GM15510 (cell line): ENCODE measurements around the gene DPH3.

Experiments used
- POLR2A ChIP-seq: IDR thresholded peaks from 3 replicates; pipeline ENCODE4 v1.6.1; 2011; ENCODE audit warnings: borderline replicate concordance; ENCODE audit not compliant: insufficient read length; ENCODE audit errors: extremely low read depth

The DPH3 gene

DNA sequence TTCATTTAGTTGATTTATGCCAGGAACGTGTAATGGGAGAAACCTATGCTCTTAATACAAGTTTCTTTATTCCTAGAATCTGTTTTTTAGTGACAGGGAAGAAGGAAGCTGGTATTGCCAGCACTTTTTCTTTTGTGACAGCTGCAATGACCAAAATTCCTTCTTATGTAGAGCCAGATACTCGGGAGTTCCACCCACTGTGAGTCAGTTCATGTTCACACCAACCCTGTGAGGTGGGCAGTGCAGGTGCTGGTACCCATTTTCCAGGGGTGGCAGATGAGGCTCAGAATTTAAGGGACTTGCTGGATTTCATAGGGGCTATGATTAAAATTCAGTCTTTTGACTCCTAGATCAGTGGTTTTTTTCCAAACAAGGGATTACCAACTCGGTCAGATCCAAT, 35.0 kb upstream of the DPH3 start:
- TF ChIP-seq POLR2A = no peak

DNA sequence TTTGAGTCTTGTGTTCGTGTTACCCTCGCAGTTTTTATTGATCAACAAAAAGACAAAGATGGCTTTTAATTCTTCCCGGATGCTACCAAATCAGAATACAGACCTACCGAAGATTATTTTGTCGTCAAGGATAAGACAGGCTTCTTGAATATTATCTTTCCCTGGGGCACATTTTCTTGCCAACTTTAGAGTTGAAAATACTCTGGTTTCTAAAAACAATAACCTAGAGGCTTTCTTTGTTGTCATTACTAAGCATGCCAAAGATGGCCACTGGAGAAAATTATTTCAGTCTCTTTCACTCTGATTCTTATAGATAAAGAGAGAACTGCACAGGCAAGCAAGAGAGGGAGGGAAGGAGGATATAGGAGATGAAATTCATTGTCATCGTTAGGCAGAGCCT, 34.1 kb upstream of the DPH3 start:
- no peak for TF ChIP-seq POLR2A

DNA sequence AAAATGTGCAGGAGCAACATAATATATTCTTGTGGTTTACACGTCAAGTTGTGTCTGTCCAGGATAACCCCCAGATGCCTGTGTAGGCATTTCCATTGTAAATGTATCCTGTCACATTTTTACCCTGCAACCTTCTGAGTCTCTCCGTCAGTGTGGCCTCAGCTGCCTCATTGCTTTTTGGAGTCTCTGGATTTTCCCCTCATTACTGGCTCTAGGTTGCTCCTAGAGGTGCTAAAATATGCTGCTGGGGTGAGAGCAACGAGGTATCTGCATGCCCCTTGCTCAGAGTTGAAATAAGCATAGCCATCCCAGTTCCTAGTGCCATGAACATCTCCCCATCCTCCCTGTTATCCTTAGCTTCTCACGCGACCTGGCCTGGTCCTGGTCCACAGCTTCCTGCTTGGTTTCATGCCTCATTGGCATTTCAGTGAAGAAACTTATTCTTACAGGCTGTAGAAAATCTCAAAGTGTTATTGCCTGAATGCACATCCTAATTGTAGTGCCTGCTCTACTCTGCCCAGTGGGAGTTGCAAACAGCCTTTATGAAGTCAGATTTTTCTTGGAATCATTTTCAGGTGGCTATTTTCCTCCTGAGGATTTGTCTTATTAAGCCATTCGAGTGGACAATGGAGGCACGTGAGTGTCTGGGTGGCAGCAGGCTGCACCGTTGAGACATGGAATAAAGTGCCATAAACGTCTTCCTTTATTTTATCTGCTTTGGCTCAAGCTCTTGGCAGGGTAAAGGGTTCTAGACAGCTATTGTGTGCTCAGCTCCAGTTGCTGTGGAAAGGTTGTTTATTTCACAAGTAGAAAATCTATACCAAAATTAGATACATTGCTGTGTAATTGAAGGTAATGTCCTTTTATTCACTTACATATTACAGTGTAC, 33.5 kb upstream of the DPH3 start:
- TF ChIP-seq POLR2A = no peak

DNA sequence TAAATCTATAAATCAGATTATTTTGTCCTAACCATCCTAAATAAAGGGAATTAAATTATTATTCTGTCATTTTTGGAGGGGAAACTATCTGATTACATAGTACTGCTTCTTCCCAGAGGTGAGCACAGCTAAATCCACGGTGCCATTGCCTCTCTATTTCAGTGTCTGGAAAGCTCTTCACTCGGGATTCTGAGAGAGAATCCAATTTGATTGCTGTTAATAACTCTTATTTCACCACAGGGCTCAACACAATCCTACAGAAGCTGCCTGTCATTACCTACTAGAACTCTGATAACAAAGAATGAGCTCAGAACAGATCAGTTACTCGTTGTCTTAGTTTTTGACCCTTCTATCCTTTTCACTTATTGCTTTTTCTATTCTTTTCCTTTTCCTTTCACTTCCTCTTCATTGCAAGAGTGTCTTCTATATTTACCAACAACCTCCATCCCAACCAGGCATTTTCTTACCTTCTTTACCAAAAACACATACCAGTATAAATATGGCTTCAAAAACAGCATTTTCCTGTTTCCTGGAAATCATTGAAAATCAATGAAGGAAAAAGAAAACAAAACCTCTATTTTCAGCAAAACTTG, 30.7 kb upstream of the DPH3 start:
- no peak for TF ChIP-seq POLR2A

DNA sequence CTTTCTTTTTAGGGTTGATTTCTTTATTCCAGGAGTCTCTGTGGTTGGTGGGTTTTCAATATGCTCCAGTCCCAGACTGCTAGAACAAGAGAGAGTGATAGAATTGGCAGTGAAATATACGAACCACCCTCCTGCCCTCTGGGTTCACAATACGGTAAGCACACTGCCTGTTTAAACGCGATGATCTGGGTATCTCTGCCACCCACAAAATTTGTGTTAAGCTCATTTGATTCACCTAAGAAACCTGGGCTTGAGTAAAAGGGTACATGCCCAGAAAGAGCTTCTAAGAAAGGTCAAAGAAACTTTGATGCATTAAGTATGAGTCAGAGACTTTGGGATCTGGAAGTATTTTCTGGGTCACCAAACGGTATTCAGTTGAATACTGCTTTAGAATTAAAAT, 30.1 kb upstream of the DPH3 start:
- no peak for TF ChIP-seq POLR2A

DNA sequence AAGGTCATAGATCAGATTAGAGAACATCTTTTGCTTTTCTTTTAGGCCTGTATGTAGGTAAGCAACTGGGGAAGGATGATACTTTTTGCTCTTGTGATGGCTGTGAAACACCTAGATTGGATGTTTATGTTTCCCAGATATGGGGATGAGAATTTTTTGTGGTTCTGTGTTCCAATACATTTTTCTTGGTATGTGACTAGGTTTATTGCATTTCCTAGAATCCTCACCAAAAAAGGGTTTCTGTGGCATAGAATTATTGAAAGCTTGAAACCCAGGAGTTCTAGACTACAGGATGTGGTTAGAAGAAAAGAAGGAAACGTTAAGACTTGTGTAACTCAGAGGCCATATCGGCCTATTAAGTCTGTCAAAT, 26.1 kb upstream of the DPH3 start:
- no peak for TF ChIP-seq POLR2A

DNA sequence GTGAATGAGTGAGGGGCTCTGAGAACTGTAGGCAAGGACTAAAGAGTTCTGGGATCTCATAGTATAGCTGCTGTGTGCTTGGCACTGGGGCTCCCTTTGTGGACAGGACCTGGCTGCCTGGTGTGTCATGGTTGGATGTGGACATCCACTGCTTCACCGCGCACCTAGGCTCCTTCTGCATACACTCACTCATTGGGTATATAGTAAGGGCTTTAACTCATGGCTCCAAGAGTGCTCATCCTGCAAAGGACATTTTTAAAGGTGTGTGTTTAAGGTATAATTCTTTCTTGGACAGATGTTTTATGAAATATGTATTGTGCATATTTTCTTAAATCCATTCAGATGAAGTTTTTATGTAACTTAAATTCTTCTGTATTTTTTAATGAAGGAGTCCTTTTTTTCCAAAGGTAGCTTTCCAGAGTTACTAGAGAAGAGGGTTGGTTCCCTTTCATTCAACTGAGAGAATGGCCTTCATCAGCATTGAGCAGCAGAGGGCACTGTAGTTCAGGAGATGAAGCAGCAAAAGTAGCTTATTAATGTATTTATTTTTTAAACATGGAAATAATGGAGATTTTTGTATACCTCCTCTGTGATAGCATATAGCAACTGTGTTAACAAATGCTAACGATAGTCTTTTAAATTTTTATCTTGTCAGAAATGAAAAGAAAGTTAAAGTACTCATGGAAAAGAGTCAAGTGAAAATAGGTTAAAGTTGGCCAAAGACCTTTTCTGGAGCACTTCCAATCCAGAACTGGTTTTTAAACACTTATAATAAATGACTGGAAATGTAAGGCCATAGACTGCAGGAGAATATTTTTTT, 25.5 kb upstream of the DPH3 start:
- TF ChIP-seq POLR2A = no peak

DNA sequence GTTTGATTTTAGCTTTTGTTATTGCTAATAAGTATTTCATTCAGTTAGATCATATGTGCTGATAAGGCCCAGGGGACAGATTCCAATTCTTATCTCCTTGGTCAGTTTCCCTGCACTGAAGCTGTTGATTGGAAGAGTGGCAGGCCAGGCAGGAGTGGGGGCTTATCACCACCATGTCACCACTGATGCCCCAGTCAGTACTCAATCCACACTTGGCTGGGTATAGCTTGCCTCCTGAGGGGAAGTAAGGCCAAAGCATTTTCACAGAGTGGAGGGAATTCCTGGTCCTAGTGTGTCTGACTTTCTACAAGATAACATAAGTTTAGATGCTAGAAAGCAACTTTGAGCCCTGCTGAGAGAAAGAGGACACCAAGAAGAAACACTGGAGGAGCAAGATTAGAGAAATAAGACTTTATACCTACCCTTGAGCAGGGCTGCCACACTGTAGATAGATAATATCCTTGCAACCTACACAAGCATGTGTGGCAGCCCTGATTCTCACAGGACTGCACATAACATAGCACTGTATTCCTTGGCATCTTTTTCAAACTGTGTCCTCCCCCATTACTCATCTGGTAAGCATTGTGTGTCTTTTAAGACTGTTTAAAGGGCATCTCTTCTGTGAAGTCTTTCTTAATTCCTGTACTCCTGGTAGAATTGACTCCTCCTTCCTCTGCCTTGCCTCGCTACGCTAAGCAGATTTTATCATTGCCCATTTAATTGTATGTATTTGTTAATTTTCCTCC, 24.6 kb upstream of the DPH3 start:
- no peak for TF ChIP-seq POLR2A

DNA sequence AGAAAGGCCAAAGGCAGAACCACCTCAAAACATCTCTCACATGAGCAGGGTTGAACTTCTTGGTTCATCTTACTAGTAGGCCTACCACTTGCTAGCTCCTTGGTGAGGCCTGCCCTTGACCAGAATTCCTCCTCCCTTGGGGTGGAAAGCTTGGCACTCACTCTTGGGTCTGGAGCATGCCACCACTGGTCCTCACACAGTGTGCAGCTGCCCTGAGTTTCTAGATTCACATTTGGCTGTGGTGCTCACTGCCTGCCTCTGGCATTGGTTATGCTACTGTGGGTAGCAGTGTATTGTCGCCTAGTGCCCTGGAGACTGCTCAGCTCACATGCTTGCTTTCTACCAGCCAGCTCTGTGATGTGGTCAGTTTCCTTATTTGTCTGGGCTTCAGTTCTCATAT, 23.9 kb upstream of the DPH3 start:
- TF ChIP-seq POLR2A = no peak

DNA sequence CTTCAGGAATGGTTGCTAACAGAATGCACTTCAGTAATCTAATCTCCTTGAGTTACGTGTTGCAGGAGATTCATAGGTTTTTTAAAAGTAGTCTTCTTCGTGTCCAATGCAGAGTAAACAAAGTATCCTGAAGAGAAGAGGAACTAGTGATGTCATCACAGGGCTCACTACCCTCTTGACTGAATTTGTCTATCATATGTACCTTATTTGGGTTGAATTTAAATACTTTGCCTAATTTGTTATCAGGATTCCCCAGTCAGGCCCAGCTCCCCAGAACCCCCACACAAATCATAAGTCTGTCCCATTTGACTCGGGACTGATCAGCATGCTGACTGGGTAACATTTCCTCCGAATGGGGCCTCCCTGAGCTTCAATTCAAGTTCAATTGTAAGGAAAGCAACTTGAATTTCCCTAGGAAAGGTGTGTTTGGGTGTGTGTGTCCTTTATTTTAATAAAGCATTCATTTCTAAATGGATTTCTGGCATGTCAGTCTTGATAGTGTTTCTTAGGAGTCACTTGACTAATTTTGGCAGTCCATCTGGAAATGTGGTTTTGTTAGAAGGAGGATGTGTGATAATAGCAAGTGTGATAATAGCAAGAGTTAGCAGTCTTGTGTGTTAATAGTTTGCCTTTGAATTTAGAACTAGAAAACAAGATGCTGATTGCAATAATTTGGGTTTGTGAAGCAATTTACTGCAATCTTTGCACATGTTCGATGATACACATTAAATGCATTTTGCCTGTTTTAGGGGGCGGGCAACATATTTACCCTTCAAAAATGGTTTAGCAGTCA, 22.2 kb upstream of the DPH3 start:
- no peak for TF ChIP-seq POLR2A

DNA sequence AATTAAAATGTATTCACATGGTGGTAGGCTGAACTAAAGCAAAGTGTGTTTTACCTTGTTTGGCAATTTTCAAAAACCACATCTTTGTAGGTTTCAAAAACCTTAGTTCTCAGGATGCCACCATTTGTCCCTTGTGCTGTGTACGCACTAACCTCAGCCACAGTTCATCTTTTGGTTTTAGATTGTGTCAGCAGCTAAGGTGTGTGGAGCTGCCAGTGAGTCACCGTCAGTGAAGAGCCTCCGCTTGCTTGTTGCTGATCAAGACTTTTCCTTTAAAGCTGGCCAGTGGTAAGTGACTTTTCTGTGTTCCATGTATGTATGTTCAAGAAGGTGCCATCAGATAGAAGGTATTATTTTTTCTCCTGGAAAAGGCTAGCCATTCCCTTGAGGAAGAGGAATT, 21.4 kb upstream of the DPH3 start:
- no peak for TF ChIP-seq POLR2A

DNA sequence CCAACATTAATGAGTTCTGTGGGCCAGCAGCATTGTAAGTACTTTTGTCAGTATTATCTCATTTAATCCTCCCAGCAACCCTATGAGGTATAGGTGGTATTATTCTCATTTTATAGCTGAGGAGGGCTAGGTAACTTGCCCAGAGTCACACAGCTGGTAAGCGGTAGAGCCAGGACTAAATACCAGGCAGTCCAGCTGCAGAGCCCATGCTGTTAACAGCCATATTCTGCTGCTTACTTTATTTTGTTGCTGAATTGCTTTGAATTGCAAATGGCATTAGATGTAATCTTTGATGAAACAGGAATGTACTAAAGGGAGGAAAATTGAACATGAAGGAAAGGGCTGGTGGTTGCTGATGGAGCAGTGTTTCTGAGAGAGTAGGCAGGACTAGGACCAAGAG, 19.9 kb upstream of the DPH3 start:
- TF ChIP-seq POLR2A = no peak

DNA sequence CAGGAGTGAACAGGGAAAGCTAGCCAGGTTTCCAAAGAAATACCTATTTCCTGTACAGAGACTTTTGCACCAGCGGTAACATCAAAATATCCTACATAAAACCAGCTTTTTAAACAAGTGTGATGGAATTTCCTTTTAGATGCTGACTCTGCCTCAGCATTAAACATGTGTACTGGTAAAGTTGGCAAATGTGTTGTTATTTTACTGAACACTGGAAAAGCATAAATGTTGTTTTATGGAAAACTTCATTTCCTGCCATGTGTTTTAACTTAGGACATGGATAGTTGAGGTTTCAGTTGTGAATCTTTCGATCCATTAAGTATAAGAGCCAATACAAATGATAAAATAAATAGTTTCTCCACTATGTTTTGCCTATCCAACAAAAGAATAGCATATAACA, 15.9 kb upstream of the DPH3 start:
- no peak for TF ChIP-seq POLR2A
